Hematopoietic multipotent progenitor cell treated with erythropoietin and hydrocortisone succinate and interleukin-3 and kit ligand, for 6 days (in vitro differentiated cells): ENCODE results near the gene NFKBIL1.
"Not testable (repeated sequence)": the region's sequence is repeated elsewhere in the genome, so short reads cannot be mapped to it uniquely, and the experiment has no call there.

Experiments
- DNase-seq: peaks from one replicate; pipeline ENCODE4 v3.0.0-alpha.2; 2015

The NFKBIL1 gene

GRCh38 chr6:31581434-31582229 is 34.2 kb downstream of the NFKBIL1 start:
- DNase-seq: peak; percentile 38

- no peak for DNase-seq
Measured at GRCh38 chr6:31582230-31582643, 34.8 kb downstream of the NFKBIL1 start, which contains the start of gene LTB. TSS of gene LTB (minus strand) at chr6:31582424. CDS start at chr6:31582417, 7 bp downstream.

GRCh38 chr6:31585491-31585890 is 38.1 kb downstream of the NFKBIL1 start:
- peak; percentile 73 for DNase-seq

- peak; percentile 55 for DNase-seq
Measured at GRCh38 chr6:31586008-31586407, 38.6 kb downstream of the NFKBIL1 start, which contains the start of gene LST1. TSS of gene LST1 (plus strand) at chr6:31586277. CDS start at chr6:31587300, 1,023 bp downstream.

GRCh38 chr6:31586599-31587281 is 39.3 kb downstream of the NFKBIL1 start:
- peak; percentile 75 for DNase-seq

- no peak for DNase-seq
Measured at GRCh38 chr6:31587791-31588777, 40.7 kb downstream of the NFKBIL1 start.

- DNase-seq: no peak
Measured at GRCh38 chr6:31588871-31589650, 41.7 kb downstream of the NFKBIL1 start.

- not testable (repeated sequence) for DNase-seq
Measured at GRCh38 chr6:31590691-31591090, 43.3 kb downstream of the NFKBIL1 start.

- no peak for DNase-seq
Measured at GRCh38 chr6:31592396-31592771, 45.0 kb downstream of the NFKBIL1 start.

- peak; percentile 88 for DNase-seq
Measured at GRCh38 chr6:31597006-31597405, 49.6 kb downstream of the NFKBIL1 start.

- no peak for DNase-seq
Measured at GRCh38 chr6:31607317-31607716, 59.9 kb downstream of the NFKBIL1 start.
